GM21447 (cell line): ENCODE data around the gene NAPA.

Experiments used
- ATAC-seq: cut with Tn5 transposase; IDR thresholded peaks from one replicate; pipeline ENCODE4 v1.9.1; 2021; ENCODE audit not compliant: unreplicated experiment

NAPA gene

DNA sequence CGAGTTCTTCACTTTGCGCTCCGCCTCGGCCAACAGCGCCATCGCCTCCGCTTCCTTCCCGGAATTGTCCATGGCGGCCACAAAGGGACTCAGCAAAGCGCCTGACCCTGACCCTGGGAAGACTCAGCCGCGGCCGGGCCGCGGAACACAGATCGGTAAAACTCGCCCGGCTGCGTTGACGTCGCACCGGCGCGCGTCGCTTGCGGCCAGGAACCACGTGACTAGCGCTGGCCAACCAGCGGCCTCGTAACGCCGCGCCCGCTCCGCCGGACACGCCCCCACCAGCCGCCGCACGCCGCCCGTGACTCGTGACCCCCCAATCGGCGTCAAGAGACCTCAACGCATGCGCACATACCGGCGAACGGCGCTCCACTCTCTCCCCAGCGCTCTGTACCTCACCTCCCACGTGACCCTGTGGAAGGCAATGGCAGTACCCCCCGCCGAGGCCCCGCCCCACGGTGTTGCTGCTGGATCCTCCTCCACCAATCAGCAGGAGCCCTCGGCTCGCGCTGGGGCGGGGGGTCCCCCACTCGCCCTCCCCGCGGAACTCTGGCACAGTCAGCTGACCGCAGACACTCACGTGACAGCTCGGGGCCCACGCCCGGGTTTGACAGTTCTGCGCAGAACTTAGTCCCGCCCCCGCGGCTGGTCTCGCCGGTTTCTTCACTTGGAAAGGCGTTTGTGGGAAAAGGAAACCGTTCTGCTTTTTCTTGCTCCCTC is at the start of gene NAPA:
Gene NAPA, minus strand, starts transcription at position 195 of the 720 bp plus-strand sequence. Its CDS starts 123 bp downstream, at position 72.
- ATAC-seq: peak; percentile 74

DNA sequence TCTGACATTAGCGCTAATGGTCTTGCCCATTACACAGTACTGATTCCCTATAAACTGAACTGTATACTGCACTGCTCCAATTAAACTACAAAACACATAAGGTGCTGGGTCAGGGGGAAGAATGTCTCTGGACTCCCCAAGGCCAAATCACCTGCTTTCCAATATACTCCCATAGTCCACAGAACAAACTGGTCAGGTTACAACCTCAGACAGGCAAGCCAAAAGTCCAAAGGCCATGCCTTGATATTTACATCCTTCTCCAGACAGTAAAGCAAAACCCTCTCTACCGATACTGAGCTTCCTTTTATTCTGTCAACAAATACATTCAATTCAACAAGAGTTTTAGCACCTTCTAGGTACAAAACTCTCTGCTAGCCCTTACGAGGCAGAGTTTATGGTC is 49.2 kb upstream of the NAPA start:
- no peak for ATAC-seq

- ATAC-seq: no peak
These were observed 46.7 kb upstream of the NAPA start for GRCh38 chr19:47561440-47562057.

DNA sequence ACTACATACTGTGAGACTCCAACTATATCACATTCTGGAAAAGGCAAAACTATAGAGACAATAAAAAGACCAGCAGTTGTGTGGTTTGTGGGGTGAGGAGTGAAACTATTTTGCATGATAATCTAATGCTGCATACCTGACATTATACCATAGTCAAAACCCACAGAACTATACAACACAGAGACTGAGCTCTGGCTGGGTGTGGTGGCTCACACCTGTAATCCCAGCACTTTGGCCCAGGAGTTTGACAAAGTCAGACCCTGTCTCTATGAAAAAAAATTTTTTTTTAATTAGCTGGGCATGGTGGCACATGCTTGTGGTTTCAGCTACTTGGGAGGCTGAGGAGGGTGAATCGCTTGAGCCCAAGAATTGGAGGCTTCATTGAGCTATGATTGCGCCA is 46.1 kb upstream of the NAPA start:
- ATAC-seq: no peak

- ATAC-seq: no peak
These were observed 35.3 kb upstream of the NAPA start for GRCh38 chr19:47550129-47550528.

DNA sequence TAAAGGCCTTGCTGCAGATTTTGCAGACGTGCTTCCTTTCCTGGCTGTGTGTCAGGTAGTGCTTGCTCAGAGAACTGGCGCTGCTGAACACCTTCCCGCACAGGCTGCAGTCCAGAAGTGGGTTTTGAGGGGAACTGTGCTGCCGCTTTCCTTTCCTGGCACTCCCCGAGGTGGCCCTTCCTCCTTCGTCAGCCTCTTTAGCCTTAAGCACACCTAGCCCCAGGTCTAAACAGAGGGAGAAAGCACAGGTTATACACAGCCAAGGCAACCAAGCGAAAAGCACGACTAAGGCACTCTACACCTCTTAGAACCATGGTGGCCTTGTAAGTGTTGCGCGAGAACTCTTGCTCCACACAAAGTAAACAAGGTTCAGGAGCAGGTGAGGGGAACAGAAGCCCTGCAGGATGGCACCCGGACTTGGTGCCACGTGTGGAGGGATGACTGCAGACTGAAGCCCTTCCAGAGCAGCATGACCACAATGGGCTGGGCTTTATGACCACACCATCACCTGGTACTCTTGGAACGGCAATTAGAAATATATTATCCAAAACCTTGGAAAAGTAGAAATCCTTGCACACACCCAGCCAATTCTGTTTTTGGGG is 34.5 kb upstream of the NAPA start:
- ATAC-seq: no peak

DNA sequence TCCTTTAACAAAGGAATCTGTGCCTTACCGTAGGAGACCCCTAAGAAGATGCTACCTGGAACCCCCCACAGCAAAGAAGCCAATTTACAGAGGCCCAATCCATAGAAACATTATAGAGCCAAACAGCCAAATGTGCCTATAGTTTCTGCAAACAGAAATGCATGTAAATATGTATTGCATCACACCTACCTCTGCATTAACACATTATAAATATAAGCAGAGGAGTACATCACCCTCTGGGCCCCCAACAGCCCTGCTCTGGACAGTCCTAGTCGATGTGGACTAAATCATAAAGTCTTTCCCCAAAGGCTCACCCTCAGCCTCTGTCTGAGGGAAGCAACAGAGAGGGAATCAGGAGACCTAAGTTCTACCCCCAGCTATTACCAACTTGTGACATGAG is 32.3 kb upstream of the NAPA start:
- ATAC-seq: no peak

GRCh38 chr19:47545061-47545948 is 30.4 kb upstream of the NAPA start:
- no peak for ATAC-seq

DNA sequence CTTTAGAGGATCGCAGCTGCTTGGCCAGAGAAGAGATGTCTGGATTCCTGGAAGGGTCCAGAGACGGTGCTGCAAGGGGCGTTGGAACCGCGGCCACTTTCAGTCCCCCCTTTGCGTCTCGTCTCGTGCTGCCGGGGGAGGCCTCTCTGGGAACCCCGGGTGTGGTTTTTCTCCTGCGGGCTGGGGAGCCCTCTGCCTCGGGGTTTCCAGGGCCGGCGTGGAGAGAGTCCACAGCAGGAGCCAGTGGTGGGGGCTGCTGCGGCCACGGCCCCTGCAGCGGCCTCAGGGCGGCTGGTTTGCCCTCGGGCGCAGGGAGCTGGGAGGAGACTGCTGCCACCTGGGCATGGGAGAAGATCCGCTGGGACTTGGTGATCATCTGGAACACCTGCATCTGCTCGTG is 29.6 kb upstream of the NAPA start:
- ATAC-seq: no peak

DNA sequence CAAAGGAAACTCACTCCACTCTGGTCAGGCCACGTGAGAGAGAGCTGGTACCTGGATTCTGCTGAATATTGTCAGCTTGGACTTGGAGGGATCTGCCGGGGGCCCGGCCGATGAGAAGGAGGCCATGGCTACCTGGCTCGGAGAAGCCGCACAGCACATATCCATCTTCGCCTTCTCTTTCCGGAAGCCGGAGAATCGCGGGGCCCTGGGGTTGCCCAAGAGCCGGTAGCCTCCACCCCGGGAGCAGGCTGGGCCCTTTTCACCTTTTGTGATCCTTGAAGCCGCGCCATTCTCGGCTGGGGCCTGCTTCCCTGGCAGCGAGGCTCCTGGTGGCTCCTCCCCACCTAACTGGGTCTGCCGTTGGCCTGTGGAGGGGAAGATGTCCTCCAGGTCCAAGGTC is 29.2 kb upstream of the NAPA start:
- ATAC-seq: no peak

DNA sequence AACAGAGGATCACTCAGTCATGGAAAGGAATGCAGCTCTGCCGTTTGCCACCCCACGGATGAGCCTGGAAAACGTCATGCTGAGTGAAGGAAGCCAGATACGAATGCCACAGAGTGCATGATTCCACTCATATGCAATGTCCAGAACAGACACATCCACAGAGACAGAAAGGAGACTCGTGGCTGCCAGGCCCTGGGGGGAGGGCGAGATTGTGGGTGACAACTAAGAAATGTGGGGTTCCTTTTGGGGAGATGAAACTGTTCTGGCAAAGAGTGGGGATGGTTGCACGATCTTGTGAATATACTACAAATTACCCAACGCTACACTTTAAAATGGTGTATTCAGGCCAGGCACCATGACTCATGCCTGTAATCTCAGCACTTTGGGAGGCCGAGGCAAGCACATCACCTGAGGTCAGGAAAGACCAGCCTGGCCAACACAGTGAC is 27.2 kb upstream of the NAPA start:
- no peak for ATAC-seq

- ATAC-seq: no peak
These were observed 26.7 kb upstream of the NAPA start for GRCh38 chr19:47541518-47541917.

DNA sequence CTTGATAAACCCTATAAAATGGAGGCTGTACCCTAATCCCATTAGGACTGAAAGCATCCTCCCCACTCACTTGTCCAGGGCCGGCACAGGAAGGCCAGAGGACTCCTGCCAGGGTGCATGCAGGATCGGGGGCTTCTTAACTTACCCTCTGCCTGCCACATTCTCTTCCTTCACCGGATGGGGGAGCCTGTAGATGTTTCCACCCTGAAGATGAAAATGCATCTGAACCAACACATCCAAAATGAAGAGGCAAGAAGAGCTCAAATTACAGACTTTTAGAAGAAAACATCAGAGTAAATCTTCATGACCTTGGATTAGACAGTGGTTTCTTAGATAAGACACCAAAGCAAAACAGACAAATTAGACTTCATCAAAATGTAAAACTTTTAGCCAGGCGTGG is 25.9 kb upstream of the NAPA start:
- ATAC-seq: no peak

- ATAC-seq: no peak
These were observed 25.0 kb upstream of the NAPA start for GRCh38 chr19:47539747-47540311.

GRCh38 chr19:47538812-47539211 is 23.9 kb upstream of the NAPA start:
- ATAC-seq: no peak

- ATAC-seq: no peak
These were observed 22.6 kb upstream of the NAPA start for GRCh38 chr19:47537493-47537892.

- no peak for ATAC-seq
These were observed 19.8 kb upstream of the NAPA start for GRCh38 chr19:47534628-47535027.

GRCh38 chr19:47531640-47532387 is 17.0 kb upstream of the NAPA start:
- ATAC-seq: no peak

- no peak for ATAC-seq
These were observed 14.3 kb upstream of the NAPA start for GRCh38 chr19:47529018-47529742.

DNA sequence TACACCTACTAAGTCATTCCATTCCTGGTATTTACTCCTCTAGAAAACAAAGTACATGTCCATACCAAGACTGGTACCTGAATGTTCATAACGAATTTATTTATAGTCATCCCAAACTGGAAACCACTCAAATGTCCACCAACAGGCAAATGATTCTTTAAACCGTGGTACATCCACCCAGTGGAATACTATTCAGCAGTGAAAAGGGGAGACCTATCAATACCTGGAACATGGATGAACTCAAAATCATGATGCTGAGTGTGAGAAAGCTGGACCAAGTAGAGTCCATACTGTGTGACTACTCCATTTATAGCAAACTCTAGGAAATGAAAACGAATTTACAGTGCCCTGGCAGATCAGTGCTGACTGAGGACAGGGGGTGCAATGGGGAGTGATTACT is 11.9 kb upstream of the NAPA start:
- no peak for ATAC-seq
